ENCODE measurements around the gene MIAT.

DNA sequence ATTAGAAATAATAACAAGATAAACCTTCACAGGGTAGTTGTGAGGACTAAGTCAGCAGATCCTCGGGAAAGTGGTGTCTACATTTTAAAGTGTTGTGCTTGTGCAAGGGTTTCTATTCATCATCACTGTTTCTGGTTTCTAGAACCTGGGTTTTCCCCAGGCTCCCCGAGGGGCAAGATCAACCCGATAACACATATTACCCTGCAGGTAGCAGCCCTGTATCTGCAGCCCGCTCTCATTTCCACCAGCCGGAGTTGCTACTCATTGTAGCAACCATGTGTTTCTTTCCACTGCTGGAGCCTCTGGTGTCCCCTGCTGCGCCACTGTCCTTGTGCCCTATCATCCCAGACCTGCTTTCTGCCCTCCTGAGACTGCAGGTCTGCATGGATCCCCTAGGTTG lies 67.0 kb downstream of the MIAT start:
- TF ChIP-seq, protein P1, sequence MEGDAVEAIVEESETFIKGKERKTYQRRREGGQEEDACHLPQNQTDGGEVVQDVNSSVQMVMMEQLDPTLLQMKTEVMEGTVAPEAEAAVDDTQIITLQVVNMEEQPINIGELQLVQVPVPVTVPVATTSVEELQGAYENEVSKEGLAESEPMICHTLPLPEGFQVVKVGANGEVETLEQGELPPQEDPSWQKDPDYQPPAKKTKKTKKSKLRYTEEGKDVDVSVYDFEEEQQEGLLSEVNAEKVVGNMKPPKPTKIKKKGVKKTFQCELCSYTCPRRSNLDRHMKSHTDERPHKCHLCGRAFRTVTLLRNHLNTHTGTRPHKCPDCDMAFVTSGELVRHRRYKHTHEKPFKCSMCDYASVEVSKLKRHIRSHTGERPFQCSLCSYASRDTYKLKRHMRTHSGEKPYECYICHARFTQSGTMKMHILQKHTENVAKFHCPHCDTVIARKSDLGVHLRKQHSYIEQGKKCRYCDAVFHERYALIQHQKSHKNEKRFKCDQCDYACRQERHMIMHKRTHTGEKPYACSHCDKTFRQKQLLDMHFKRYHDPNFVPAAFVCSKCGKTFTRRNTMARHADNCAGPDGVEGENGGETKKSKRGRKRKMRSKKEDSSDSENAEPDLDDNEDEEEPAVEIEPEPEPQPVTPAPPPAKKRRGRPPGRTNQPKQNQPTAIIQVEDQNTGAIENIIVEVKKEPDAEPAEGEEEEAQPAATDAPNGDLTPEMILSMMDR (conservative IDR thresholded peaks at IDR 0.05 in 1 of 2, IDR thresholded peaks at IDR 0.05 in 1 of 2; ENCODE audit: low read depth in 1 of 2, low read length in 2 of 2) = no peak
- no peak for TF ChIP-seq EZH2 (IDR thresholded peaks at IDR 0.05; ENCODE audit: low read length, missing control alignments)
